Dedifferentiated amniotic fluid mesenchymal stem cell (primary cell): ENCODE measurements around the gene GUCA1A.
"Not testable (repeated sequence)": the region's sequence is repeated elsewhere in the genome, so short reads cannot be mapped to it uniquely, and the experiment has no call there.

Experiments used
- DNase-seq: peaks from one replicate; pipeline ENCODE4 v3.0.0-alpha.2; 2016; ENCODE audit errors: extremely low spot score

The GUCA1A gene

DNA sequence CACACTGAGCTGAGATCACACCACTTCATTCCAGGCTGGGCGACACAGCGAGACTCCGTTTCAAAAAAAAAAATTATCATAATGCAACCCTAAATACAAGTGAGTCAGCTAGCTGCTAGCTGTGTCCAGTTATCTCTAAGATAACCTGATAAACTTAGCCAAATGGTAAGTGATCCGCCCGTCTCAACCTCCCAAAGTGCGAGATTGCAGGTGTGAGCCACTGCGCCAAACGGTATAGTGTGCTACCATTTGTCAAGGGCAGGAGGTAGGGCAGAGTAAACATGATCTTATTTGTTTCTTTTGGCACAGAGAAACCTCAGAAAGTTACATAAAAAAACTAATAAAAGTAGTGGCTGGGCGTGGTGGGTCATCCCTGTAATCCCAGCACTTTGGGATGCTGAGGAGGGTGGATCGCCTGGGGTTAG, 26.0 kb upstream of the GUCA1A start:
- no peak for DNase-seq

DNA sequence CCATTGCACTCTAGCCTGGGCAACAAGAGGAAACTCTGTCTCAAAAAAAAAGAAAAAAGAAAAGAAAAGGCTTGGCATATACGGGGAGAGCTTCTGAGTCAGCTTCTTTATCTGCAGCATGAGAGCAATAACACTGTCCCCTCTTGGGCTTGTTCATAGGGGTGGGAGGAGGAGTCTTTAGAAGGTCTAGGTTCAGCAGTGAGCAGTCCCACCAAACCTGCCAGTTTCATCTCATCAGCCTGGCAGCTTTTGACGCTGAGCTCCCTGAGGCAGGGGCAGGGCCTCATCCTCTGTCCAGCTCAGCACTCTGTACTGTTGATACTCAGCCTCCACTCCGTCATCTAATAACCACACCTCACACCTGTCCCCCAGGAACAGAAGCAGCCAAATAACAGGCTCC, 25.1 kb upstream of the GUCA1A start:
- DNase-seq: no peak

DNA sequence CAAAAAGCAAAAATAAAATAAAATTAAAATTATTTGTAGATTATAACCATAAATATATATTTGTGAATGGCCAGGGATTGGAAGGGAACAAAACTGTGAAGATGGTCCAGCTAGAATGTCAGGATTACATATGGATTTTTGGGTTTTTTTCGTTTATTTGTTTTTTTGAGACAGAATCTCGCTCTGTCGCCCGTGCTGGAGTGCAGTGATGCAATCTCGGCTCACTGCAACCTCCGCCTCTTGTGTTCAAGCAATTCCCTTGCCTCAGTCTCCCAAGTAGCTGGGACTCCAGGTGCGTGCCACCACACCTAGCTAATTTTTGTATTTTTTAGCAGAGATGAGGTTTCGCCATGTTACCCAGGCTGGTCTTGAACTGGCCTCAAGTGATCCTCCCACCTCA, 22.9 kb upstream of the GUCA1A start:
- no peak for DNase-seq

DNA sequence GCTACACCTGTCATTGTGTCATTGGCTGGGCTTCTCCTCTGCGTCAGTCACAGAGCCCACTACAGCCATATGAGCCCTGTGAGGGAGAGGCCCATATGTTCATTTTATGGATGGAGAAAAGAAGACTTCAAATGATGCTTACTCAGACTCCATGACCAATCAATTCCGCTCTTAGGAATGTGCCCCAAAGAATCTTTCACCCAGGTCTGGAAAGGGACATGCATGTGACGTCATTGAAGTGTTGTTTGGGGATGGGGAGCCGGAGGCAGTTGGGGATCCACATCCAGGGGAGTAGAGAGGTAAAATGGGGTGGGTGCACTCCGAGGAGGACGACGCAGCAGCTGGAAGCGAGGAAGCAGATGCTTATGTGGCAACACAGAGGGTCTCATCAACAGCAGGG, 21.1 kb upstream of the GUCA1A start:
- DNase-seq: no peak

DNA sequence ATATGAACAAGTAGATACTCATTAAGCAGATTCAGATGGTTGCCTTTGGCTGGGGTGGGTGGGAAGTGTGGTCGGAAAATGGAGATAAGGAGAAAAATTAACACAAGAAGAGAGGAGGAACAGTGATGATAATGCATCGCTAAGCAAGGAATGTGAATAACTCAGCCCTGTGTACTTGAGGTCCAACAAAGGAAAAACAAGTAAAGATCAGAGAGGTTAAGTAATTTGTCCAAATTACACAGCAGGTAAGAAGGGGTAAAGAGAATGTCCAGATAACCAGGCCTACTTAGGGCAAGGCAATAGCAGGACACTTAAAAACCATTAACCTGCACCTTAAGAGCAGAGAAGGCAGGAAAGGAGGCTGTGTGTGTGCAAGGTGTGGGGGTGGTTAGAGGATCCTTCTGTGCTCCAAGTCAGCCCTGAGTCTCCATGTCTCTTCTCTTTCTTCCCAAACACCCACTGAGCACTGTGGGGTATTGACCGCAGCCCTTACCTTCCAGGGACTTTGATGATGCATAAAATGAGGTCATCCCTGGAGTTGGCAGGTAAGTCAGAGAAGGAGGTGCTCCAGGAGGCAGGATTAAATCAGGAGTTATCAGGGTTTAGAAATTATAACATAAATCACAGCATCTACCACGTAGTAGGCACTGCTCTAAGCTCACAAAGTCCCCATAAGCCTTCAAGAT, 20.5 kb upstream of the GUCA1A start:
- not testable (repeated sequence) for DNase-seq

DNA sequence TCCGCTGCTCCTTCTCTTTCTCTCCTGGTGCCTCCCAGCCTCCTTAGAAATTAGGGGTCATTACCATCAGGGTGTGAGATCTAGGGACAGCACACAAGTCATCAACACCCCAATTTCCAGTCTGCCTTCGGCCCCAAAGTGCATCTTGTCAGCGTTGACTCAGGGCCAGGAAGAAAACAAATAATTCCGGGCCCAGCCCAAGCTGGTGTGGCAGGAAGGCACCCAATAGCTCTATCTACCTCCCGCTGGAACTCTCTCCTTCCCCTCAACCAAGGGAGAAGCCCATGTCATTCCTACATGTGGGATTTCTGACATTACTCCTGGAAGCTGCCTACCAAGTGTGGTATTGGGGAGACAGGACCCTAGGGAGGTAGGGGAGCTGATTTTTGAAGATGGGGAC, 19.2 kb upstream of the GUCA1A start:
- no peak for DNase-seq

DNA sequence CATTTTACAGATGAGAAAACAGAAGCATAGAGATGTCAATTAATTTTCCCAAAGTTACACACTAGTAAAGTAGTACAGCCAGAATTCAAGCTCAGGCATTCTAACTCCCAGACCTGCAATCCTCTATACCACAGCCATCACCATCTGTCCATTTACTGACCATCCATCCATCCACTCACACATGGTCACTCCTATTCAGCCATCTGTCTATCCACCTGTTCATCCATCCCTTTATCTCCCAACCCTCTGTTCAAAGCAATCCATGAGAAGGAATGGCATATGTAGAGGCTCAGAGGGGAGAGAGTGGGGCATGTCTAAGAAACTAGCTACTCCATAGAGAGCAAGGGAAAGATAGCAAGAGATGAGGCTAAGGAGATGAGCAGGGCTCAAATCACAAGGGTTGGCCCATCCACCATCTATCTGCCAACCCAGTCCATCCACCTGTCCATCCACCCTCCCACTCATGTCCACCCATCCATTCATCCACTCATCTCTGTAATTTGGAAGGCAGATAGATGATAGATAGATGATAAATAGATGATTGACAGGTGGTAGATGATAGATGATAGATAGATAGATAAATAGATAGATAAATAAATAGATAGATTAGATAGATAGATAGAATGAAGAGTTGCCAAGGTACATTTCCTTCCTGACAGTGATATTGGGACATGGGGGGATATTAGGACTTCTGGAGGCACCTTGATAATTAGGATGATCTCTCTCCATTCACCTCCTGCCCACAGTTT, 18.5 kb upstream of the GUCA1A start:
- DNase-seq: no peak

DNA sequence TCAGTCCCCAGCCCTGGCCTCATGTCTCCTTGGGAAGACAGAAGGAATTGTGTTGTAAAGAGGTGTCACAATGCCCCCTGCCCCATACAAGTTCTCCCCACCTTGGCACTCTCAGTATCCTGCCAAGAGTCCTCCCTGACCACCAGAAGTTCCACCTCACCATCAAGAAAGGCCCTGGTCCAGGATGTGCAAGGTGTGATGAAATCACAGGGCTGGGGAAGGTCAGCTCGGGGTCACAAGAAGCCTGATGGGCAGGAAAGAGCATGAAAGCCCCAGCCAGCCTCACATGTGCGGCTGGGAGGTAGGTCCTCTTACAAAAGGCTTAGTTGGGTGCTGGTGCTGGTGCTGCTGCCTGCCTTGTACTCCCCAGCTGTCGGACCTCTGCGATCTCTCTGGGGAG, 17.9 kb upstream of the GUCA1A start:
- no peak for DNase-seq

DNA sequence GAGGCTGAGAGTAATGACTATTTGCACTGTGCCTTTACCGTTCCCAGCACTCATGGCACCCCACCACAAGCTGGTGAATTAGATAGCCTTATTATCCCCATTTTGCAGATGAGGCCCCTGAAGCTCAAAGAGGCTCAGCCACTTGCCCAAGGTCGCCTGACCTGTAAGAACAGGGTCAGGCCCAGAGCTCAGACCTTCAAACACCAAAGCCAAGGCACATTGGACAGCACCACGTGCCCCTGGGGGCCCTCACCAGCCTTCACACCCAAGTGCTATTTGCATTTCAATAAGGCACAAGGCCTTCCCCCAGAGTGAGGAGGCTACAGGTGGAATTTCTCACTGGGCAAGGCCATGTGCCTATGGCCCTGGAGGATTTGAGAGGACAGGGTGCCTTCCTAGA, 16.5 kb upstream of the GUCA1A start:
- DNase-seq: no peak

DNA sequence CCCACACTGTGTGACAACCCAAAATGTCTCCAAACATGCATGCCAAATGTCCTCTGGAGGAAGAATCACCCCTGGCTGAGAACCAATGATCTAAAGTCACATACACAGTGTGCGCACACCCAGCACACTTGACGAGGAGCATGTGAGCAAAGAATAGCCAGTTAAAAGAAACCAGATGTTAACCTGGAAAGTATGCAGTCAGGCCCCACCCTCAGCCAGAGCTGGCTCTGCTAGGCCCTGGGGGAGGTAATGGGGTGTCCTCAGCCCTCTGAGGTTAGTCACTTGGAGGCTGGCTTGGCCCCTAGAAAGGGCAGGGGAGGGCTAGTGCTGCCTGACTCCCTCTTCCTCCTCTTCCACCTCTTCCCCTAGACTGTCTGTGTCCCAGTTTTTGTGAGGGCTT, 15.2 kb upstream of the GUCA1A start:
- no peak for DNase-seq

DNA sequence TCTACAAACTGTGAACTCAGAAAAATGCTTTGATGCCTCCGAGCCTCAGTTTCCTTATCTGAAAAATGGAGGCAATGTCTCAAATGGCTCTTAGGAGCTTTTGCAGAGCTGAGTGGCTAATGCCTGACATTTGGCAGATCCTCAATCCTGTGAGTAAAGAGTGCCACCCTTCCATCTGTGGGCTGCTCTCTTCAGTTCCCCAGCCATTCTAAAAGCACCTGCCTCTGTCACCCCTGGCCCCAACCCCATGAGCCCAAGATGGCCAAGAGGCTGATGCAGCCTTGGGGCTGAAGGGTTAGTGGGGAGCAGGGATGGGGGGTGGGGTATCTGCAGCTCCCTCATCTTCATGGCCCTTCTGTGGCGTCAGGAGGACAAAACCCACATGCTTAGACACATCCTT, 14.5 kb upstream of the GUCA1A start:
- no peak for DNase-seq

DNA sequence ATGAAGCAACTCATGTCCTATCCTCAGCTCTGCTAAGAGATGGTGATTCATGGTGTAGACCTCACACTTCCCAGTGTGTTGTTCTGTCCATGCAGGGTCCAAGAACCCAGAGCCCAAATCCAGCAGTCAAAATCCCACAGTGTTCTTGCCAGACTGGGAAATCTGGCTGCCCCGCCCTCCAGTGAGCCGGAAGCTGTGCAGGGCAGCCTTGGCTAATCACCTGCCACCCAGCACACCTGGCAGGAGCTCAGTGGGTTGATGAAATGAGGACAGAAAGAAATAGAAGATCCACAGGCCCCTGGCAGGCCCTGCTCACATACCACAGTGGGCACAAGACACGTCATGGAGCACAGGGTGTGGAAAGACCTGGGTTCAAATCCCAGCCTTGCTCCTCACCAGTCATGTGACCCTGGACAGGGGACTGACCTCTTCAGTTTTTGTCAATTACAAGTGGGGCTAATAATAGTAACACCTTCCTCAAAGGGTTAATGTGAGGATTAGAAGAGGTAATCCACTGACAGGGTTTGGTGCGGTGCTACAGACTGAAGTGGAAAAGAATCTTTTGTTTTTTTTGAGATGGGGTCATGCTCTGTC, 13.6 kb upstream of the GUCA1A start:
- no peak for DNase-seq

DNA sequence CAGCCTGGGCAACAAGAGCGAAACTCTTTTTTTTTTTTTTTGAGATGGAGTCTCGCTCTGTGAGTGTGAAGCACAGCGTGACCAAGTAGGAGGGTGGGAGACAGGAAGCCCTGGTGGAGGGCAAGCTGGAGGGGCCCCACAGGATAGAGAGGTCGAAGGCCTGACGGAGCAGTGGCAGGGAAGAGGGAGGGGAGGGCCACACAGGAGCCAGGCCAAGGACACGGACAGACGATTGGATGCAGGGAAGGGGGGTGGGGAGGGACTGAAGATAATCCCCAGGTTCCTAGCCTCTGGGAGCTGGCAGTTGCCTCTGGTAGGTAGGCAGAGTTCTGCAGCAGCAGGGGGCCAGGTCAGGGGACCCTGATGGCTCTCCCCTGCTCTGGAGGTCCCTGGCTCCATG, 10.8 kb upstream of the GUCA1A start:
- no peak for DNase-seq

DNA sequence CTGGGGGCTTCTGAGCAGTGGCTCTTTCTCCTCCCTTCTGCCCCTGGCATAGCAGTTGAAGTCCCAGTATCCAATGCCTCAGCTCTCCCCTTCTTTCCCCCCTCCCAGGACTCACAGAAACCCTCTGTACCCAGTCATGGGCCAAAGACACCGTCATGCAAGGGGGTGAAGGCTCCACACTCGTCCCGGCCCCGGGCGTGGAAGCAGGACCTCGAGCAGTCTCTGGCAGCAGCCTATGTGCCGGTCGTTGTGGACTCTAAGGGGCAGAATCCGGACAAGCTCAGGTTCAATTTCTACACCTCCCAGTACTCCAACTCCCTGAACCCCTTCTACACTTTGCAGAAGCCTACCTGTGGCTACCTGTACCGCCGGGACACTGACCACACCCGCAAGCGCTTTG, 10.4 kb upstream of the GUCA1A start:
- no peak for DNase-seq

DNA sequence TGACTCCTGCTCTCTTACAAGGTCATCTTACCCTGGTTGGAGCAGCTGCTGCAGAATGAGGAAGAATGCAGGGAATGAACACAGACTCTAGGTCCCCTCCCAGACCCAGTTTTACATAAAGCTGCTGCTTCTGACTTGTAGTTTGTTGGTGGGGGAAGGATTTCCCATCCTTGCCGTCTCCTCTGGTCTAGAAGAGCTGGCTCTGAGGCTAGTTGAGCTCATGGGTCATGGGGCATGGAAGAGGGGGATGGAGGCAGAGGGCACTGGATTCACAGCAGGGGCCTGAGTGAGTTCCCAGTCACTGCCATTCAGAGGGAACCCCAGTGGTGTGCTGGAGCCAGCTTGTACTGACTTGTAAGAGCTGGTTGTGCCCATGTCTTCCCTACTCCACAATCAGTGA, 9.2 kb upstream of the GUCA1A start:
- no peak for DNase-seq

DNA sequence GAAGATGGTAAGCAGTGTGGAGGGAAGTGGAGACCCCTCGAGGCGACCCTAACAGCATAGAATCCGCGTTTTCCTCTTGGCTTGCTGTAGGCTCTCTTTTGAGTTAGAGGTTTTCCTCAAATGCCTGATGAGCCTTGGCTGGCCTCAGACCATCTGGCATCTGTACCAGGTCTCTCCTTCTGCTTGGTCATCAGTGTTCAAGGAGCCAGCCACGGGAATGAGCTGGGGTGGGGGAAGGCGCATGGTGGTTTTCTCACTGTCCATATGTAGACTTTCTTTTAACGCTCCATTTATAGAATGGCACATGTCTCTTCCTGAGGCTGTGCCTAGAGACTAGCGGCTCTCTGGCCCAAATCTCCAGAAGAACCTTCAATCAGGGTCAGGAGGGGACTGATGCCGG, 8.1 kb upstream of the GUCA1A start:
- DNase-seq: no peak

DNA sequence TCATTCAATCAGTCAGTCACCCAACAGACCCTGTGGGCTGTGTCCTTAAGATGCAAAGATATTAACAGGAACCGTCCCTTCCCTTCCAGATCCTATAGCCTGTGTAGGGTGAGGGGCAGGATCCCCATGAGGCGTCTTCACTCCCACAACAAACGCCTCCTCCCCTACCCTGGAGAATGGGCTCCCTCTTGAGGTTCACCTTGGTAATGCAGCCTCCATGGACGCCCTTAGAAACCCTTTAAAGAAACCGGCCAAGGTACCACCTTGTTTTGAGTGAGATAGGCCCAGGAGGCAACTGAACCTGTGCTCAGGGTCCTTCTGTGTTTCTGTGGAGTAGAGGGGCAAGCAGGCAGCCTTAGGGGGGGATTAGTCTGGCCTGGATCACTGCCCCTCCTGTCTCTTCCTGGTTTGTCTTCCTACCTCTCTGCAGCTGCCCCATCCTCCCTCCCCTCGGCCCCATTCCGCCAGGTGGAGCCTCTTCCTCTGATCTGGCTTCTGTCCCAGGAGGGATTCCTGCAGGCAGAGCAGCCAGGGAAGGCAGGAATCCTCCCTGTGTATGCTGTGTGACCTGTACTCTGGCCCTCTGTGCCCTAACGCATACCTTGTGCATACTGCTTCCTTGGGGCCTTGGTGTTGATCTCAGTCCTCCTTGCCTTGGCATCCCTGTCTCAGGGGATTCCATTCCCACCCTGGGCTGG, 6.6 kb upstream of the GUCA1A start:
- peak; percentile 63 for DNase-seq

DNA sequence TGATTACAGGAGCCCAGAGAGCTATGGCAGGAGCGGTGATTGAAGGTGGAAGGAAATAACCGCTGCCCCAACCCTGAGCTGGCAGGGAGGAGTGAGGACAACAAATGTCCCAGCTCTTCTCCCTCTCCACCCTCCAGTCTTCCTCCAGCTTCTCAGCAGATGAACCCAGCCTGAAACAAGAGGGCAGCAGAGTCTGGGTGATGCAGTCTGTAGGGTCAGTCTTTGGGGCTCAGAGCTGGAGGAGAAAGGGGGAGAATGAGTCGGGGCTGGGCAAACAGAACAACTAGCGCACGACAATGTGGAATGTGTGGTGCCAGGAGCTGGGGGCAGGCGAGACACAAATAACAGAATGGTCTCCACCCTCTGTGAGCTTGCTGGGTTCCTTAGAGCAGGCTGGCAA, 4.5 kb upstream of the GUCA1A start:
- no peak for DNase-seq

DNA sequence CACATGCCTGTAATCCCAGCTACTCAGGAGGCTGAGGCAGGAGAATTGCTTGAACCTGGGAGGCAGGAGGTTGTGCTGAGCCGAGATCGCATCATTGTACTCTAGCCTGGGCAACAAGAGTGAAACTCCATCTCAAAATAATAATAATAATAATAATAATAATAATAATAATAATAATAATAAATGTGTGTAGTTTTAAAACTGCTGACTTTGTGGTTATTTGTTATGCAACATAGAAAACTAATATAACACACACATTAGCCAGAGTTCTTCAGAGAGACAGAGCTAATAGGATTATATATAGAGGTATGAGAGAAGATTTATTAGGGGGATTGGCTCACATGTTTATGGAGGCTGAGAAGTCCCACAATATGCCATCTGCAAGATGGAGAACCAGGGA, 3.4 kb upstream of the GUCA1A start:
- not testable (repeated sequence) for DNase-seq

DNA sequence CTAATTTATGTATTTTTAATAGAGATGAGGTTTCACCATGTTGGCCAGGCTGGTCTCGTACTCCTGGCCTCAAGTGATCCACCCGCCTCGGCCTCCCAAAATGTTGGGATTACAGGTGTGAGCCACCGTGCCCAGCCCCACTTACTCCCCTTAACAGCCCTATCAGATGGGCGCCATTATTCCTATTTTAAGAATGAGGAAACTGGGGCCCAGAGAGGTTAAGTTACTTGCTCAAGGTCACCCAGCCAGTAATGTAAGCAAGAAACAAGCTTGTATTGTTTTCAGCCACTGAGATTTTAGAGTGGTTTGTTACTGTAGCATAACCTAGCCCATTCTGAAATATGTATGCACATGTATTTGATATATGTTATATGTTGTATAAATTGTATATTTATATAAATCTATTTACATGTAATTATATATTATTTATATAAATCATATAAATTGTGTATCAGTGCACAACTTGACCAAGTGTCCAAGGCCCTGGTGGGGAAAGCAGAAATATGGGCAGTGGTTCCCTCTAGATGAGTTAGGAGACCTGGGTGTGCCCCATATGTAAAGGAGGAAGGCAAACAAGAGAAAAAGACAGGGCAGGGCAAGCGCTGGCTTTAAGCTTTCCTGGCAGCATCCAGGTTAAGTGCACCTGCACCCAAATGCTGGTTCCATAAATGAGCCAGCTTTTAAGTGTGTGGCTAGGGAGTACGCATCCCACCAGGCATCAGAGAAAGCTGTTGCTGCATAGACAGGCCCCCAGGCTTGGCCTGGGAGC, 1.2 kb upstream of the GUCA1A start:
- DNase-seq: no peak

DNA sequence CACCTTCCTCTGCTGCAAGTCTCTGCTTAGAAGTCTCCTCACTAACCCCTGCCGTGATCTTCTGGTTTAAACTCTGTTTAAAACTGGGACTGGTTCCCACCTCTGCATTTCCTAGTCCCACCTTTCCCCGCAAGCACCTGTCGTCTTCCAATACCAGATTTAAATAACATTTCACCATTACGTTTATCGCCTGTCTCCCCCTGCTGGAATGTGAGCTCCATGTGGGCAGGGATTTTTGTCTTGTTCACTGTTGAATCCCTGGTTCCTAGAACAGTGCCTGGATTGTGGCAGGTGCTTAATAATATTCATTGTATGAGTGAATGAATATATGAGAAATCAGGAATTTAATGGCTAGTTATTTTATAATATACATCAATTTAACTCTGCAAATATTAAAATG, 2.7 kb downstream of the GUCA1A start:
- DNase-seq: no peak

DNA sequence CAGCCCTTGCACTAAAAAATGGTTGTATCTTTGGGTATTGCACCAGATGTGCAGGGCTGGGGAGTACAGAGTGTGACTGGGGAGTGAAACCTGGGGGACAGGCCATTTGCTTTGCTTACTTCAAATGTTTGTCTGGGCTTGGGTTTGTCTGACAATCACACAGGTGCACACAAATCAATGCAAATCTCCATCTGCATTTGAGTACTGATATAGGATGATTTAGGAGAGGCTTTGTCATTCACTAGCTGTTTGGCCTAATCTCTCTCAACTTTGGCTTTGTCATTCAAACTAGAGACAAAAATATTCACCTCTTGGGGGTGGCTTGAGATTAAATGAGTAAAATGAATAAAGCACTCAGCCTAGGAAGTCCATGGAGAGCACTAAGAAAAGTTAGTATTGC, 3.8 kb downstream of the GUCA1A start:
- DNase-seq: no peak
